ACHN (cell line): ENCODE measurements around the gene ATN1.
"Not testable (repeated sequence)": the region's sequence is repeated elsewhere in the genome, so short reads cannot be mapped to it uniquely, and the experiment has no call there.

Experiments
- DNase-seq: peaks from one replicate; pipeline ENCODE4 v3.0.0-alpha.2; 2015
- in situ Hi-C: cut with HindIII; loops from 2 replicates; pipeline ENCODE4 v1.10.0; 2017; ENCODE audit warnings: low sequenced_read_pairs, low pct_ligation_motif_present, low pct_unique_long_range_greater_than_20kb

Gene ATN1

GRCh38 chr12:6899837-6900519, 27.8 kb upstream of the ATN1 start:
- in situ Hi-C loops: no loop called here
- DNase-seq: no peak

- DNase-seq: no peak
- in situ Hi-C loops: no loop called here
Measured at GRCh38 chr12:6902448-6902847, 25.3 kb upstream of the ATN1 start.

- DNase-seq: no peak
Measured at GRCh38 chr12:6903722-6904121, 24.0 kb upstream of the ATN1 start.

DNA sequence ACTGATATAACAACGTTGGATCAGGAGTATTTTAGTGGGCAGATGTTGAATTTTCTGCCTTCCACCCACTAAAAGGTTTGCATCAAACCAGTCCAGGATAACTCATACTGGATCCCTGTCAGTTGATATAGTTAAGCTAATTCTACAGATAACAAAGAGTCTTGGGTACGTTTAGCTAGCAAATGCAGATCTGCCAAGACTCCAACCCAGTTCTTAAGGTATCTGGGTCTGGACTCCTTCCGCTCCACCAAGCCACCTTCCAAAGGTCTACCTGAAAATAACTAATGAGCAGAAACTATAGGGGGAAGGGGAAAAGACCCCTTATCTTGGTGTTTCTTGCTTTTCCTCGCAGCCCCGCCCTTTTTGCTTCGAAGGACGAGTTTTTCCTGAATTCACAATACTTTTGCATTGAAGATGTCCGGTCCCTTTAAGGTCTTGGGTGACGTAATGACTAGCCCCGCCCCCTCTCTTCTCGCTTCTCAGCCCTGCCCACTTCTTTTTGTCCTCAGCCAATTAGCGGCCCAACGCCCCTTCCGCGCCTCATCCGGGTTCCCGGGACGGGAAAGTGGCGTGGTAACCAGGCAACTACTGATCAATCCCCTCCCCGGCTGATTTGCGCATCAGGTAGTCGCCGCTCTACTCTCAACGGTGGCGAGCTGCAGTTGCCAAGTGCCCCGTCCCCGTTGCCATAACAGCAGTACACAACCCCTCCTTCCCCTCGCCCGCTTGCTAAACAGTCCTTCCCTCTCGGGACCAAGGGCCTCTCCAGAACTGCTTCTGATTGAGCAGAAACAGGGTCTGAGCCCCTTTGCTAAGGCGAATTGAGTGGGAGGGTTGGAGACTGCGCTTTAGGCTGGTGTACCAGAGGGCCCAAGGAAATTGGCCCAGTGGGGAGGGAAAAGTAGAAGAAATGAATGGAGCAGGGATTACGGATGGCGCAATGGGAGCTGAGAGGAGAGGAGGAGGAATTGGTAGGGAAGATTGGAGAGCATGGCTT, 23.2 kb upstream of the ATN1 start, which contains the start of gene LRRC23:
LRRC23 (plus strand) TSS at position 543 of the 997 bp plus-strand sequence. CDS start 812 bp downstream, outside the sequence.
- in situ Hi-C loops: no loop called here
- DNase-seq: peak; percentile 99

More at GRCh38 chr12:6903722-6904121, 24.0 kb upstream of the ATN1 start:
- in situ Hi-C loops: no loop called here

DNA sequence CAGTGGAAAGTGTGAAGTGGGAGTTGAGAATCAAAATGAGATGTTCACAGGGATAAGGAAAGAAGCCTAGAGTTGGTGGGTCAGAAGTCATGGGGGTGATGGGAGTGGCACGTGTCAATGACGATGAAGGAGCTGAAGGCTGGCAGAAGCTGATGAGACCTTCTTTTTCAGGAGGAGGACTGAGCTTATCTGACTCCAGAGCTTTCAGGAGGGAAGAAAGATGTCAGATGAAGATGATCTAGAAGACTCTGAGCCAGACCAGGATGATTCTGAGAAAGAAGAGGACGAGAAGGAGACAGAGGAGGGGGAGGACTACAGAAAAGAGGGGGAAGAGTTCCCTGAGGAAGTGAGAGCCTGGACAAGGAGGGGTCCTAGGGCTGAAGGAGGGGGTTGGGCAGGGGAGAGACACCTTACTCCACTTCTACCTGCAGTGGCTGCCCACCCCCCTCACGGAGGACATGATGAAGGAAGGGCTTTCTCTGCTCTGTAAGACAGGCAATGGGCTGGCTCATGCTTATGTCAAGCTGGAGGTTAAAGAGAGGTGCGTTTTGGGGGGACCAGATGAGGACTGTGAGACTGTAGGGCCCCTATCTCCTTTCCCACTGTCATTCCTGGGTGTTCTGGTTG, 22.2 kb upstream of the ATN1 start:
- no peak for DNase-seq
- in situ Hi-C loops: no loop called here

GRCh38 chr12:6908141-6908540, 19.6 kb upstream of the ATN1 start:
- in situ Hi-C loops, DNase-seq: not testable (repeated sequence)

GRCh38 chr12:6909421-6910145, 18.2 kb upstream of the ATN1 start:
- in situ Hi-C loops: no loop called here
- no peak for DNase-seq

DNA sequence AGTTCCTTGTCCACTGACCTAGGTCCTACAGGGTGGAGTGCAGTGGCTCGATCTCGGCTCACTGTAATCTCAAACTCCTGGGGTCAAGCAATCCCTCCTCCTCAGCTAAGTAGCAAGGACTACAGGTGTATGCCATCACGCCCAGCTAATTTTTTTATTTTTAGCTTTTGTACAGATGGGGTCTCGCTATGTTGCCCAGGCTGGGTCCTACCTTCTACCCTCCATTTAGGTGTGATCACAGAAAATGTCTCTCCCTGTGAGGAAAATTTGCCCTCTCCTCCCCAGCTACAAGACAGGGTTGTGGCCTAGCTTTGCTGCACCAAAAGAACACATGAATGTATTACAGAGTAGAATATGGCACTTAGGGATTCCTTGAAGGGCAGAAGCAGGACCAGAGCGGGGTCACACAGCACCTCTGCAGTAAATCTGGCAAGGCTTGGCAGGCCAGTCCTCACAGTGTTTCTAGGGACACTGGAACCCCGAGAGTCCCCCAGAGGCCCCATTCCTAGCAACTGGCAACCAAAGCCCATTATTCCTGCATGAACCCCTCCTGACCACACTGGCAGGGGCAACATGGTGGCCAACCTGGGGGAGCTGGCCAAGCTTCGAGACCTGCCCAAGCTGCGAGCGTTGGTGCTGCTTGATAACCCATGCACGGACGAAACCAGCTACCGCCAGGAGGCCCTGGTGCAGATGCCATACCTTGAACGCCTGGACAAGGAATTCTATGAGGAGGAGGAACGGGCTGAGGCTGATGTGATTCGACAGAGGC, 15.4 kb upstream of the ATN1 start:
- in situ Hi-C loops: no loop called here
- DNase-seq: no peak

DNA sequence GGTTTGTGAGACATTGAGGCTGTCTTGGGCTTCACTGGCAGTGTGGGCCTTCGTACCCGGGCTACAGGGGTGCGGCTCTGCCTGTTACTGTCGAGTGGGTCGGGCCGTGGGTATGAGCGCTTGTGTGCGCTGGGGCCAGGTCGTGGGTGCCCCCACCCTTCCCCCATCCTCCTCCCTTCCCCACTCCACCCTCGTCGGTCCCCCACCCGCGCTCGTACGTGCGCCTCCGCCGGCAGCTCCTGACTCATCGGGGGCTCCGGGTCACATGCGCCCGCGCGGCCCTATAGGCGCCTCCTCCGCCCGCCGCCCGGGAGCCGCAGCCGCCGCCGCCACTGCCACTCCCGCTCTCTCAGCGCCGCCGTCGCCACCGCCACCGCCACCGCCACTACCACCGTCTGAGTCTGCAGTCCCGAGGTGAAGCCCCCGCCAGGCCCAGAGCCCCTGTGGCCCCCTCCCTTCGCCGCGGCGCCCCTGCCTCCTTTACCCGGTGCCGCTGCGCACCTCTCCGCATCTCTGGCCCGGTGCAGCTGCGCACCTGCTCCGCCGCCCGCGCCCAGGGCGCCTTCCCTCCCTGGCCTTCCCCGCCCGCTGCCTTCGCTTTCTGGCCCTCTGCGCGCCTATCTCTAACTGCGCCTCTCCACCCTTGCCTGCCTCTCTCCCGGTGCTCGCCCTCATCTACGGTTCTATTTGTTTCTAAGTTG, 13.4 kb upstream of the ATN1 start, which contains the start of gene ENO2:
ENO2 (plus strand) TSS at position 335 of the 701 bp plus-strand sequence. CDS start 1,253 bp downstream, outside the sequence.
- in situ Hi-C loops: no loop called here
- DNase-seq: peak; percentile 79

DNA sequence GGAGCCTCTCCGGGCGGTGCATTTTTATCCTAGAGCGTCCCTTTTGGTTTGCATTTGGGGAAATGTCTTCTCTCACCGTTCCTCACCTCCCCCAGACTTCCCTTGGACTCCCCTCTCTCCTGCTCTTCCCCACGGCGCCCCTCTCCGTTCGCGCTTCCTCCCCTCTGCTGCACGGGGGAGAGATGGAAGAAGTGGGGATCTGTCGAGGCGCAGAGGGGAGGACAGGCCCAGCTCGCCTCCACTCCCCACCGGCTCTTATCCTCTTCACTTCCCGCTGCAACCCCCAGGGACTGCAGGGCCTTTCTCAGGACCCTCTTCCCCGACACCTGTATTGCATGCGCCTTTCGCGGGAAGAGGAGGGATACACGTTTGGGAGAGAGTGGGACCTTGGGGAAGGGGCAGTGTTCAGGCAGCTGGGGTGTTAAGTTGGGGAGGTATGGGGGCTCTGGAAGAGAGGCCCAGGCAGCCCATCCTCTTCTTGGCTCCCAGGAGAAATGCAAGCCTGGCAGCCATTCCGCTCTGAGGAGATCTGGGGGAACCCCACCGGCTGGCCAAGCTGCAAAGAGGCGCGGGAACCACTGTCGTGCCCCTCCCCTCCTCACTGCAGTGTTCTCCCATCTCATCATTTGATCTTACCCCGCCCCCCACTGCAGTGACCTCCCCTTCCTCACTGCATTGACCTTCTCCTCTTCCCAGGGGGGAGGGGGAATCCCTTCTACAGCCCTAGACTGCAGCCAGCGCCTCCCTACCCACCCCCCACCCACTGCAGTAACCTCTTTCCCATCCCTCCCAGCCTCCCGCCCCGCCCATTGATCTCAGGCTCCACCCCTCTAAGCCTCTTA, 12.6 kb upstream of the ATN1 start:
- in situ Hi-C loops: no loop called here
- DNase-seq: peak; percentile 48

- in situ Hi-C loops: no loop called here
- no peak for DNase-seq
Measured at GRCh38 chr12:6915789-6916285, 11.9 kb upstream of the ATN1 start.

DNA sequence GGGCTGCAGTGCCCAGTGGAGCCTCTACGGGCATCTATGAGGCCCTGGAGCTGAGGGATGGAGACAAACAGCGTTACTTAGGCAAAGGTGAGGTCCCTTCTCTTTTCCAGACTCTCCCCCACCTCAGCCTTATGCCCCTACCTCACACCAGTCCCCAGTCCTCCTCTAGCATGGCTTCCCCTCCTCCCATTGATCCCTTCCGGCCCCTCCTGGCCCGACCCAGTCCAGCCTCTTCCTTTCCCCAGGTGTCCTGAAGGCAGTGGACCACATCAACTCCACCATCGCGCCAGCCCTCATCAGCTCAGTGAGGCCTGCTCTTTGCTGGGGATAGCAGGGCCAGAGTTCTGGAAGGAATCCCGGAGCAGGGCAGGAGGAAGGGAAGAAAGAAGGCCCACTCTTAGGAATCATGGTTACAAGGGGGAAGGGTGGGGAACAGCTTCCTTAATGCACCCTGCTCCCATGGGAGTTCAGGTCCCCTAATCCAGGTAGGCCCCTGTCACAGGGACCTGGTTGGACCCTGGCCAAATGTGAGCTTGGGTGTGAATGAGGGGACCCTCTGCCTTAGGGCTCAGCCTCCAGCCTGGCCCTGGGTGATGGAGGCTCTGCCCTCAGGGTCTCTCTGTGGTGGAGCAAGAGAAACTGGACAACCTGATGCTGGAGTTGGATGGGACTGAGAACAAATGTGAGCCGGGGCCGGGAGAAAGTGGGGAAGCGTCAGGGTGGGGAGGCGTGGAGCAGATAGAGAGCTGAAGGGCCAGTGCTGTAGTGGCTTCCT, 11.1 kb upstream of the ATN1 start:
- in situ Hi-C loops: no loop called here
- no peak for DNase-seq

- in situ Hi-C loops: no loop called here
- DNase-seq: peak; percentile 25
Measured at GRCh38 chr12:6917491-6918231, 10.1 kb upstream of the ATN1 start.

DNA sequence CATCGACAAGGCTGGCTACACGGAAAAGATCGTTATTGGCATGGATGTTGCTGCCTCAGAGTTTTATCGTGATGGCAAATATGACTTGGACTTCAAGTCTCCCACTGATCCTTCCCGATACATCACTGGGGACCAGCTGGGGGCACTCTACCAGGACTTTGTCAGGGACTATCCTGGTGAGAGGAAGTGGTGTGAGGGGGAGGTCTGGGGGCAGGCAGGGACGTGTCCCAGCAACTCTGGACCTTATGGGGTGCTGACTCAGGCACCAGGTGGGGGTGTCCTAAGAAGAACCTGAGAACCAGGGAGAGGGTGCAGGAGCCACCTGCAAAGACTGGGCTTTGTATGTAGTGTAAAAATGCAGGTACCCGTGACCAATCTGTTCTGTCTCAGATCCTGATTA, 8.2 kb upstream of the ATN1 start:
- DNase-seq: no peak
- in situ Hi-C loops: no loop called here

- in situ Hi-C loops: no loop called here
- DNase-seq: no peak
Measured at GRCh38 chr12:6921539-6921938, 6.2 kb upstream of the ATN1 start.
